ENCODE measurements around the gene ZNF236.
"Not testable (repeated sequence)": the region's sequence is repeated elsewhere in the genome, so short reads cannot be mapped to it uniquely, and the experiment has no call there.

Gene ZNF236

DNA sequence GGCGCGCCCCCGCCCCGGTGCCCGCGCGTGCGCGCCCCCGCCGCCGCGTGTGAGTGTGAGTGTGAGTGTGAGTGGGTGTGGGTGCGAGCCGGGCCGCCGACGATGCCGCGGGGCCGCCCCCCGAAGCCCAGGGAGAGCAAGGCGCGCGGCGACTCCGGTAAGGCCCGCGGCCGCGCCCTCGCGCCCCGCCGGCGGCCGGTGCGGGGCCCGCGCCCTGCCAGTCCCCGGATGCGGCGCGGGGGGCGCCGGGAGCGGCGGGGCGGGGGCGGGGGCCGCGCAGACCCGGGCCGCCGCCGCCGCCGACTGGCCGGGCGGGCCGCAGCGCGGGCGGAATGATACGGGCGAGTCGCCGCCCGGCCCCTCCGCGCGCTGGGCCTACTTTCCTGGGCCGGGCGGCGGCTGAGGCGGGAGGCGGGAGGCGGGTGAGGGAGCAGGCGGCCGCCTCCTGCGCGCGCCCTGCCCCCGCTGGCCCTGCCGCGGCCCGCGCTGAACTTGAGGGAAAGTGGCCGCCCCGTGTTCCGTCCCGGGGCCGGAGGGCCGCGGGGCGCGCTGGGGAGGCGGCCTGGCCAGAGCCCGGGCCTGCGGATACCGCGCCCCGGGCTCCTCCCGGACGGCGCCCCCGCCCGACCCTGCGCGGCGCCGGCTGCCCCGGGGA is at the start of gene ZNF236:
TSS of gene ZNF236 (plus strand) at position 52 of the 655 bp plus-strand sequence. CDS start at position 103, 51 bp downstream.
- DNase-seq, result peak; percentile 60 to 68

DNA sequence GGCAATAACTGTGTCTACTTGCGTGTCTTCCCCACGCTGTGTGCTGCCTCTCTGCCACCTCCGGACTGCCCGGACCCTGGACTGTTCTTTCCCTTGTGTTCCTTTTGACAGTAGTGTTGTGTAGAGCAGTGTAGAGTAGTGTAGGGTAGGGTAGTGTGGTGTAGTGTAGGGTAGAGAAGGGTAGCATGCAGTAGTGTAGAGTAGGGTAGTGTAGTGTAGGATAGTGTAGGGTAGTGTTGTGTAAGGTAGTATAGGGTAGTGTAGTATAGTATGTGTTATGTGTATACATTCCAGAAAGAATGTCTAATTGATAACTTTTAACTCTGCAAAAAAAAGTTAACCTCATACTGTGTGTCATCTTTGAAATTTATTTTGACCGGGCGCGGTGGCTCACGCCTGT is 49.7 kb upstream of the ZNF236 start:
- no peak for DNase-seq

DNA sequence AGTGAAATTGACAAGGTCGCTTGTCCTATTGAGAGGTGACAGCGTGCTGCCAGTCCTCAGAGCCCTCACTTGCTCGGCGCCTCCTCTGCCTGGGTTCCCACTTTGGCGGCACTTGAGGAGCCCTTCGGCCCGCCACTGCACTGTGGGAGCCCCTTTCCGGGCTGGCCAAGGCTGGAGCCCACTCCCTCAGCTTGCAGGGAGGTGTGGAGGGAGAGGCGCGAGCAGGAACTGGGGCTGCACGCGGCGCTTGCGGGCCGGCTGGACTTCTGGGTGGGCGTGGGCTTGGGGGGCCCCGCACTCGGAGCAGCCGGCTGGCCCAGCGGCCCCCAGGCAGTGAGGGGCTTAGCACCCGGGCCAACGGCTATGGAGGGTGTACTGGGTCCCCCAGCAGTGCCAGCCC is 45.3 kb upstream of the ZNF236 start:
- not testable (repeated sequence) for DNase-seq

DNA sequence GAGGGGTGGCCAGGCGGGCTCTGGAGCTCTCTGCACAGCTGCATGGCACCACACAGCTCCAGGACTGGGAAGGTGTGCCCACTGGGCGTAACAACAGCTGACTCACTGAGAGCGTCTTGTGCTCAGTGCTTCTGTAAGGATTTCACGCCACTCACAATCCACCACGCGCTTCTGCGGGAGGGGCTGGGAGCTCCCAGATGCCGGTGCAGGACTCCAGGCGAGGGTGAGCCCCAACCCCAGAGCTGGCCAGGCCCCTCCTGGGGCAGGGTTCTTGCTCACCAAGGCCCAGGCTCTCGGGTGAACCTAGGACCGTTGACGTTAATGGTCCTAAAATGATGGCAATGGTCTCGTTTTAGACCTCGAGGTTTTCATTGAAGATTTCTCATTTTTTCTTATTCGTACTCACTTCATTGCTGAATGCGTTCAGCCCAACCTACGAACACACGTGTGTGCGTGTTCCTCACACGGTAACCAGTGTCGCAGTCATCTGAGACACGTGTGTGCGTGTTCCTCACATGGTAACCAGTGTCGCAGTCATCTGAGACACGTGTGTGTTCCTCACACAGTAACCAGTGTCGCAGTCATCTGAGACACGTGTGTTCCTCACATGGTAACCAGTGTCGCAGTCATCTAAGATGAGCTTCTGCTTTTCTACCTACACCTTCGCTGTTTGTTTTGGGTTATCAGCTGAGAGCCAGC is 38.4 kb upstream of the ZNF236 start:
- DNase-seq, result no peak

DNA sequence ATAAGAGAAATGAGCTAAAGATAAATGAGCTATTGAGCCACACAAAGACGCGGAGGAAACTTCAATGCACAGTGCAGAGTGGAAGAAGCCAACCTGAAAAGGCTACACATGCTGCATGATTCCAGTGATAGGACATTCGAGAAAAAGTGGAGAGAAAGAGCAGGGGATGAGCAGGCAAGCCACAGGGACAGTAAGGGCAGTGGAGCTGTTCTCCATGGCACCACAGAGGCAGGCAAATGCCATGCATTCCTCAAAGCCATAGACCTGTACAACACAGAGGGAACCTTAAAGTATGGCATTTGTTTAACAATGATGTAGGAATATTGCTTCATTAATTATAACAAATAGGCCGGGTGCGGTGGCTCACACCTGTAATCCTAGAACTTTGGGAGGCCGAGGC is 36.5 kb upstream of the ZNF236 start:
- no peak for DNase-seq

DNA sequence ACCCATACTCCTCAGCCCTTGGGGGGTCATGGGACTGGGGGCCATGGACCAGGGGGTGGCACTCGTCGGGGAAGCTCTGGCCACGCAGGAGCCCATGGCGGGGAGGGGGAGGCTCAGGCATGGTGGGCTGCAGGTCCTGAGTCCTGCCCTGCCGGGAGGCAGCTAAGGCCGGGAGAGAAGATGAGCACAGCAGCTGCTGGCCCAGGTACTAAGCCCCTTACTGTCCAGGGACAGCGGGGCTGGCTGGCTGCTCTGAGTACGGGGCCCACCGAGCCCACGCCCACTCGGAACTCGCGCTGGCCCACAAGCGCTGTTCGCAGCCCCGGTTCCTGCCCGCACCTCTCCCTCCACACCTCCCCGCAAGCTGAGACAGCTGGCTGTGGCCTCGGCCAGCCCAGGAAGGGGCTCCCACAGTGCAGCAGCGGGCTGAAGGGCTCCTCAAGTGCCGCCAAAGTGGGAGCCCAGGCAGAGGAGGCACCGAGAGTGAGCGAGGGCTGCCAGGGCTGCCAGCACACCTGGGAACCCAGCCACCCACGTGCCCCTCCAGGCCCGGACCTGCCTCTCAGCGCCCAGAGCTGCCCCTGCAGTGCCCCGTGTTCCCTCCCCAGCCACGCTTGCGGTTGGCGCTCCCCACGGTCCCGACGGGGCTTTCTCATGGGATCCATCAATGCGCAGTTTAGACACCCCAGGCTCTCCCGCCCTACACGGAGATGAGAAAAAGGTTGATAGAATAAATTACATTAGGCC is 33.6 kb upstream of the ZNF236 start:
- DNase-seq, result no peak

DNA sequence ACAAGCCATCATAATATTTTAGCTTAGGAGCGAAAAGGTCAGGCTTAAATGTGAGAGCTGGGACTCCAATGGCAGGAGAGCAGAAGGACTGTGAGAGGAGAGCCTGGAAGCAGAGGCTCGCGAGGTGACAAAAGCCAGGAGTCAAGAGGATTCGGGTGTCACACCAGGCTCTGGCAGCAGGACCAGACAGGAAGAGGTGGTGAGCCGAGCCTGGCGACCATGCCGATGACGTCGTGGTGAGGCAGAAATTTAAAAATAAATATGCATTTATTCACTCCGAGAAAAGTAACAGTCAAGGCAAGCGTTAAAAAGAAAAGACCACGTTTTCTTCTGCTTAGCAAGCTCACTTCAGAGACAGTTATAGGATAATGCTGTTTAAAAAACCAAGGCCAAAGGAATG is 31.3 kb upstream of the ZNF236 start:
- DNase-seq, result no peak

DNA sequence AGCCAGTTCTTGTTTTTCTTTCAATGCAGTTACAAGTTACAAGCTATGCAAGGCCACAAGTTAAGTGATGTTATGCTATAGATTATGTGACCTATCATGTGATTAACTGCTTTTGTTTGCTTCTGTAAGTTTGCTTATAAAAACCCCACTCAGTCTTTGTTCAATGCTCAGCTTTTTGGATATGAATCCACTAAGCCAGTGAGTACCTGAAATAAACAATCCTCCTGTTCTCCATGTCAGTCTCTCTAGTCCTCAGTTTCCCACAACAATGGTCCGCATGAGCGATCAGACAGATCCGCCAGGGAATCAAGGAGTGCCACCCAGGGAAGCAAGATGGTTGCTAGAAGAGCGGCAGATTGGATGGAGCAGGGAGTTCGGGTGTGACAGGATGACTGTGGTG is 30.7 kb upstream of the ZNF236 start:
- DNase-seq, result no peak

DNA sequence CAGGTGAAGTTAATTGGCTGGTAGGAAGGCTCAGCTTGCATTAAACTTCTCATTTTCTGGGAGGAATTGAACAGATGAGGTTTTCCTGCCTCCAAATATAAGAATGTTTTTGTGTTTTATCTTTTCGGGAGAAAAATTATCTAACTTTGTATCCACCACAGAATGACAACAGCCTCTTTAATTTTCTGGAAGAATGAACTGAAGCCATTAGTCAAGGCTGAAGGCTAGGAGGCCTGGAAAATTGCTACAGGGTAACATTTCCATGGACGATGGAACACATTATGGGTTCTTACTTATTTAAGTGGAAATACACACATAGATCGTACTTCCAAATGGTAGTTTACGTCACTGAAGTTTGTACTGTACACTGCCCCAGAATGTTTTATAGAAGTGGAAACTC is 28.0 kb upstream of the ZNF236 start:
- no peak for DNase-seq

DNA sequence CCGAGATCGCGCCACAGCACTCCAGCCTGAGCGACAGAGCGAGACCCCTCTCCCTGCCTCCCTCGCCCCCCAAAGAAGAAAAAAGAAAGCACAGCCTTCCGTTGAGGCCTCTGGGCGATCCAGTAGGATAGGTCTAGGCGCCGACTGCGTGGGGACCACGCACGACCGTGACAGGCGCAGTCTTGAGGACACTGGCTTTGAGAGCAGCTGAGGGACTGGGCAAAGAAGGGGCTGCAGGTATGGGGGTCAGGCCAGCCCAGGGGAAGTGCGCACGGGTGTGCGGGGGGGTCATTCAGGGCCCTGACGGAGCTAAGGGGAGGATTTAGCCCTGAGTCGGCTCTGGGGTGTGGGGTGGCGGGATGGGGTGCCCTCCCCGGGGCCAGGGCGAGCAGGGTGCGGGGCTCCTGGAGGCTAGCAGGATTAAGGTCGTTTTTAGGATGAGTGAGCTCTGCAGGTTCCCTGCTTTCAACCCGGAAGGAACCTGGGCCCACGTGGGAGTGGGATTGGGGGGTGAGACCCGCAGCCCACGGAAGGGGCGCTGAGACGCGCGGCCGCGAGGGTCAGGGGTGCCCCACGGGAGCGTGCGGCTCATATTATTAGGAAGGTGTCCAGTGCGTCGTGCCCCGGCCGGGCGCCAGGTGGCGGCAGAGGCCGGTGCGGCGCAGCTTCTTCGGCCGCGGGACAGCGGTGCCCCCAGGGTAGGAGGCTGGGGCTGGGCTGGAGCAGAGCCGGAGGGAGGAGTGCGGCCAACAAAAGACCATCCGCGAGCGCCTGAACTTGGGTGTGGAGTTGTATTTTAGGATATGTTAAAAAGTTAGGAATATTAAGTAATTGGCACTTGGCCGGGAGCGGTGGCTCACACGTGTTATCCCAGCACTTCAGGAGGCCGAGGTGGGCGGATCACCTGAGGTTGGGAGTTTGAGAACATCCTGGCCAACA is 20.5 kb upstream of the ZNF236 start:
- peak in 1 of 2 donors; percentile 33 for DNase-seq

DNA sequence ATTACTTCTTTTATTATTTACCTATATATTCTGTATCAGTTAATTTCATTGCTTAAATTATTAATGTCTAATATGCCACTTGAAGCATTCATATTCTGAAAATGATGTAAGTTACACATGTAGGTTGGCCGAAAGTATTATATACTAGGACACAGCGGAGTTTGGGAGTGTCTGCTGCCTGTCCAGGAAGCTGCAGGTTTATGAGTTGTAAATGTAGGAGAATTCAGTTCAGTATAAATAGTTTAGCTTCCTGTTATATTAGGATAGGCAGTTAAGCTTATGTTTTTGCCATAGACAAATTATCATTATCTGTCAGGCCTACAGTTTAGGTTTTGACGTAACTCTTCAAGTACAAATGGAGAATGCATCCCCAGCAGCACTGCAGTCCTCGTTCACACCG is 18.9 kb upstream of the ZNF236 start:
- DNase-seq, result no peak

DNA sequence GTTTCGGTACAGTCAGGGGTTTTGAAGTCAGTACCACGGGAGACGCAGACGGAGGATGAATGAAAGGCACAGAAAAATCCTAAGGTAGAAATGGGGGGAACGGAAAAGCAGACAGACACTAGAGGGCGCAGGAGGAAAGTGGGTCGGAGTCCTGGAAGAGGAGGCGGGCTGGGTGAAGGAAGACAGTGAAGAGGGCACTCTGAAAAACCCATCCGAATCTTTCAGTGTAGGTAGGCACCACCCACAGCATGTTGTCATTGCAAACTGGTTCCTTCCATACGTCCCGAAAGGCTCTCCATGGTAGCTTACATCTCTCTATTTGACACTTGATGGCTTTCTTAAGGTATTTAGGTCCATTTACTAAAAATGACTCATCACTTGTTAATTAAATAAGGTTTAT is 18.5 kb upstream of the ZNF236 start:
- peak; percentile 39 to 55 for DNase-seq

DNA sequence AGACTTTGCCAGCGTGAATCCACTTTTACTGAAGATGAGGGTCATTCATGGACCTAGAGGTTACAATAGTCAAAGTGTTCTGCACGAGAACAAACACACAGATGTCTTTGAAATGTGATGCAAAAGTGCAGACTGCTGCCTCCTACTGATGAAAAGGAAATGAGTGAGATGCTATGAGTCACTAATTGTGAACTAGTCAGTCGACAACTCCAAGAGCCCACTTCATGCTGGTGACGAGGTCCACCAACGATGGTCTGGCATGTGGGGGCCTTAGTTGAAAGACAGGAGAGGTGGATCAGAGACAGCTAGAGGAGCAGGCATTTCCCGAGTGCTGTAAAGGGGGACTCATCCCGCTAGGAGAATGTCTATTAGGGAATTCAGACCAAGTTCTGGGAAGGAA is 17.1 kb upstream of the ZNF236 start:
- DNase-seq, result no peak

DNA sequence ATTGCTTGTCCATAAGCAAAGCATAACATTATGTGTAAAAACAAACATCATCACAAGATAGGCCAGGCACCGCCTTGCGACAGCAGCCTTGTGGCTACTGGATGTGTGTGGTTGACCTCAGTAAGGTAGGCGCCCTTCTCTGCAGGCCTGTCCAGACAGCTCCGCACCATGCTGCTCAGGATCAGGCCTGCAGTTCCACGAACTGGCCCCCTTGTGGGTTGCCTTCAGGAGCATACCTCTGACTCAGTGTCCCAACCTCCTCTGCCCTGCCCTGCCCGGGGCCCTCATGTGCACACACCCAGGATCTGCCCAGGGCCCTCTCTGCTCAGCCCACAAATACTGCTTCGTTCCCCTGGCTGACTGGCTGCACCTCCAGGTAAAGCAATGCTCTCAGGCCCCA is 16.1 kb upstream of the ZNF236 start:
- DNase-seq, result no peak

DNA sequence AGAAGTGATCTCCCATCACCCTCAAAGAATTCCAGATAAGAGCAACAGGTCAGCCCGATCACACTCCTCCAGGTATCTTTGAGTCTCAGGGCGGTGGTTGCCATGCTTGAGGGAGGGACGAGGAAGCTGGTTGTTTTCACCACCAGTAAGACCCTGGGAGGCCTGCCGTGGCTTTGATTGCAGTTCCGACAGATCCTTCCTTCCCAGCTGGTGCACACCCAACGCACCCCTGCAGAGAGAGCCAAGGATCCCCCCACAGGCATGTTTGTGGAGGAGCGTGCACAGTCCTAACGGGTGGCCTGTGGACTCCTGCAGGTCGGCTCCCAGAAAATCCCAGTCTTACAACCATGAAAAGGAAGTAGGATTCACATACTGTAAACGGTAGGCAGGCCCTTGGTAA is 13.8 kb upstream of the ZNF236 start:
- no peak for DNase-seq

DNA sequence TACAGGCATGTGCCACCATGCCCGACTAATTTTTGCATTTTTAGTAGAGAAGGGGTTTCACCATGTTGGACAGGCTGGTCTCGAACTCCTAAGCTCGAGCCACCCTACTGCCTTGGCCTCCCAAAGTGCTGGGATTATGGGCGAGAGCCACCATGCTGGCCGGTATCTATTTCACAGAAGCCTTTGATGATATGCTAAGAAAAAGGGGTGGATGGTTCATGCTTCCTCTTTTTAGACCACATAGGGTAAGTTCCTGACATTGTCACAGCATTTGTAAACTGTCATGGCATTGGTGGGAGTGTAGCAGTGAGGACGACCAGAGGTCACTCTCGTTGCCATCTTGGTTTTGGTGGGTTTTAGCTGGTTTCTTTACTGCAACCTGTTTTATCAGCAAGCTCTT is 10.8 kb upstream of the ZNF236 start:
- DNase-seq, result not testable (repeated sequence)

DNA sequence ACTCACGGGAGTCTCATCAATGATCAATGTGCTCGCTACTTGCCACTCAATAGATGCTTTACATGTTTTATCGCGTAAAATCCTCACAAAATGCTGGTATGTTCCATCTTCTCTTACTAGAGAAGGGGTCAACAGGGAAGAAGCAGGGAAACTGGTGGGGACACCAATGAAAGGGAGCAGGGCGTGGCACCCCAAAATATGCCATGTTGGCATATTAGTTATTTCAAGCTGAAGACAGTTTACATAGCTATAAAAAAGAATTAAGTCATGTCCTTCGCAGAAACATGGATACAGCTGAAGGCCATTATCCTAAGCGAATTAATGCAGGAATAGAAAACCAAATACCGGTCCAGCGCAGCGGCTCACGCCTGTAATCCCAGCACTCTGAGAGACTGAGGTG is 8.1 kb upstream of the ZNF236 start:
- no peak for DNase-seq

DNA sequence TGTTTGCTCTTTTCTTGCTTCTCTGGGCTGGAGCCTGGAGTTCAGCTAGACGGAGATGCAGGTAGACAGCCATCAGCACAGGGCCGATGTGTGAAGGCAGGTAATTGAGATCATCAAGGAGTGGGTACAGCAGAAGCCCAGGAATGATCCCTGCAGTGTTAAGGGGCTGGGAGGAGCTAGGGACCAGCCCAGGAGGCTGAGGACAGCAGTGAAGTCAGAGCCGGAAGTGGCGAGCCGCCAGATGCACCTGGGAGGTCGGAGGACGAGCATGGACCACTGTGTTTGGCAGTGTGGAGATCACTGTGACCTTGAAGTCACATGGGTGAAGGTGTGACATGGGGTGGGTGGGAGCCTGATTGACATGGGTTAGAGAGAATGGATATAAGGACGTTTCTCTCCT is 6.2 kb upstream of the ZNF236 start:
- DNase-seq, result no peak

DNA sequence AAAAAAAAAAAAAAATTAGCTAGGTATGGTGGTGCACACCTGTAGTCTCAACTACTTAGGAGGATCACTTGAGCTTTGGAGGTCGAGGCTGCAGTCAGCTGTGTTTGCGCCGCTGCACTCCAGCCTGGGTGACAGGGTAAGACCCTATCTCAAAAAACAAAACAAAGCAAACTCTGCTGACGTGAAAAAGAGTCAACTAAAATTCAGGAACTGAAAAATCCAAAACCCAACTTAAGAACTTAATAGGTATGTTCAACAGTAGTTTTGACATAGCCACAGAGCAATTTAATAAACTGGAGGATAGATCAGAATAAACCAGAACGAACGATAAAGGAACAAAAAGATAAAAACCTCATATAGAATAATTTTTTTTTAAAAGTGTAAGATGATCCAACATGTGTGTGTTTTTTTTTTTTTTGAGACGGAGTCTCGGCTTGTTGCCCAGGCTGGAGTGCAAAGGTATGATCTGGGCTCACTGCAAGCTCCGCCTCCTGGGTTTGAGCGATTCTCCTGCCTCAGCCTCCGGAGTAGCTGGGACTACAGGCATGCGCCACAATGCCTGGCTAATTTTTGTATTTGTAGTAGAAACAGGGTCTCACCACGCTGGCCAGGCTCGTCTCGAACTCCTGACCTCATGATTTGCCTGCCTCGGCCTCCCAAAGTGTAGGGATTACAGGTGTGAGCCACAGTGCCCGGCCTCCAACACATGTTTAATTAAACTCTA is 4.3 kb upstream of the ZNF236 start:
- DNase-seq, result no peak

DNA sequence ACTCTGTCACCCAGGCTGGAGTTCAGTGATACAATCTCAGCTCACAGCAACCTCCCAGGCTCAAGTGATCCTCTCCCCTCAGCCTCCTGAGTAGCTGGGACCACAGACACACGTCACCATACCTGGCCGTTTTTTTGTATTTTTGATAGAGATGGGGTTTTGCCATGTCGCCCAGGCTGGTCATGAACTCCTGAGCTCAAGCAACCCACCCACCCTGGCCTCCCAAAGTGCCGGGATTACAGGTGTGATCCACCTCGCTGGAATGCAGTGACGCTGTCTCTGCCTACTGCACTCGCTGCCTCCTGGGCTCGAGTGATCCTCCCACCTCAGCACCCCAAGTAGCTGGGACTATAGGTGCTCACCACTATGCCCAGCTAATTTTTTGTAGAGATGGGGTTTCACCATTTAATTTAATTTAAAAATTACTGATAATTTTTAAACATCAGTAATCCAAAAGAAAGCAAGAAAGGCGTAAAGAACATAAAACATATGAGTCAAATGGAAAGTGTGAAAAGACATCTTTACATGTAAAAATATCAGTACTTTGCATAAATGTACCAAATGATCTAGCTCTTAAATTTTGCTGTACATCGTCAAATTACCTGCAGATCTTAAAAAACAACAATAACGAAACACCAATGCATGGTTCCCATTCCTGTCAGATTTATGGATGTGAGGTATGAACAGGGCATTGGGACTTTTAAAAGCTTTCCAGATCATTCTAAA is 2.8 kb upstream of the ZNF236 start:
- DNase-seq, result no peak

DNA sequence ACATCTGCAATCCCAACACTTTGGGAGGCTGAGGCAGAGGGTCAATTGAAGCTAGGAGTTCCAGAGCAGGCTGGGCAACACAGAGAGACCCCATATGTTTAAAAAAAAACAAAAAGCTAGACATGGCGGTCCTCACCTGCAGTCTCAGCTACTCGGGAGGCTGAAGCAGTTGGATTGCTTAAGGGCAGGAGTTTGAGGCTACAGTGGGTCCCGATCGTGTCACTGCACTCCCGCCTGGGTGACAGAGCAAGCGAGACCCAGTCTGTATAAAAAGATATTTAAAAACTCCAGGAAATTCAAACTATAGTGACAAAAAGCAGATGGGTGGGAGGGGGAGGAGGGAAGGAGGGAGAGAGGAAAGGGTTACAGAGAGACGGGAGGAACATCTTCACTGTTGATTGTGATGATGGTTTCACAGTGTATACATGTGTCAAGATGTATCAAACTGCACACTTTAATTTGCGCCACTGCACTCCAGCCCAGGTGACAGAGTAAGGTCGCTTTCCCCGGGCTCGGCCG is 942 bp upstream of the ZNF236 start:
- no peak for DNase-seq
